OCI-LY1 (cell line): Measurements from ENCODE around the gene SLC12A3.

Source experiments
- CTCF ChIP-seq: fragments of 200-600 bp; sonication (generic), shearing (Covaris generic); IDR thresholded peaks from 2 replicates; pipeline ENCODE4 v1.5.1; 2017; ENCODE audit warnings: mild to moderate bottlenecking, antibody characterized with exemption, low read length, moderate library complexity, mixed read lengths
- EZH2 ChIP-seq: fragments of 200-600 bp; sonication (generic), shearing (Covaris generic); IDR thresholded peaks from 2 replicates; pipeline ENCODE4 v1.8.0; 2017; ENCODE audit warnings: borderline replicate concordance, mixed run types, mild to moderate bottlenecking, antibody characterized with exemption, low read length, moderate library complexity, mixed read lengths

- TF ChIP-seq CTCF (no peak), EZH2 (no peak)
These were observed 6.2 kb downstream of the SLC12A3 start for GRCh38 chr16:56871172-56871593.
